K562 (cell line): ENCODE results near the gene LRRC9. TPM values are rescaled to one million over a fixed set of nuclear protein-coding genes. Genes with fewer than 3 reads are reported as not detected.

Source experiments
- ATAC-seq: fragments of 200-7000 bp; cut with Tn5 transposase; 3 replicates; pipeline ENCODE4 v1.9.1; 2020; ENCODE audit warnings: moderate library complexity
- BruUV-seq: library from RNA; stranded (reverse); fragments of 400-500 nt; replicated peaks from 2 replicates; lab custom pipeline; 2021; lab: Mats Ljungman, UMichigan
- CTCF ChIA-PET: fragments of 300-600 bp; formaldehyde crosslinking; extraction: SDS; loops from one replicate; lab custom pipeline; 2021; ENCODE audit warnings: low intra/inter-chr PET ratio; lab: Yijun Ruan, JAX
- POLR2A ChIA-PET: fragments of 300-600, 350-650 bp; sonication (Branson Sonifier 250); formaldehyde crosslinking; extraction: SDS; loops from one replicate; lab custom pipeline; 2021; ENCODE audit warnings: antibody characterized with exemption, inconsistent platforms; lab: Yijun Ruan, JAX
- DNase-seq, 4 experiments: peaks; one replicate each; pipeline versions ENCODE4 v3.0.0 to v3.0.0-alpha.2; 2011 to 2018; ENCODE audit warnings: low spot score in 3 of 4, mixed read lengths in 3 of 4; ENCODE audit errors: extremely low read depth in 1 of 4
- FAIRE-seq: peaks from 2 replicates; lab custom pipeline; 2011; peaks lifted over from hg19 to GRCh38; lab: Jason Lieb, UNC
- H2AFZ ChIP-seq: 2 replicates; pipeline ENCODE4 v1.6.0; 2011; ENCODE audit warnings: low read depth, low read length, control low read depth, inconsistent platforms
- H3K27ac ChIP-seq: fragments of 200-600 bp; 3 replicates; pipeline ENCODE4 v1.8.0; 2011; ENCODE audit warnings: low read depth, mild to moderate bottlenecking, control low read depth, inconsistent platforms, low read length, moderate library complexity, mixed read lengths; ENCODE audit errors: extremely low read depth
- H3K27me3 ChIP-seq, 2 experiments: fragments of 300-600 bp in 1 of 2; 2 replicates in 1 of 2; 3 replicates in 1 of 2; pipeline versions ENCODE4 v1.6.0 to v1.8.0; 2011; ENCODE audit warnings: inconsistent platforms in 2 of 2, low read length in 2 of 2, mild to moderate bottlenecking in 1 of 2, mixed read lengths in 1 of 2, moderate library complexity in 1 of 2; ENCODE audit not compliant: control insufficient read depth in 2 of 2, insufficient read depth in 2 of 2
- H3K36me3 ChIP-seq: fragments of 300-600 bp; 3 replicates; pipeline ENCODE4 v1.8.0; 2011; ENCODE audit warnings: mild to moderate bottlenecking, low read length, inconsistent platforms; ENCODE audit not compliant: control insufficient read depth, insufficient read depth
- H3K4me1 ChIP-seq, 2 experiments: fragments of 200-600 bp in 1 of 2; replicated peaks in 1 of 2; 2 replicates in 1 of 2; 3 replicates in 1 of 2; pipeline versions ENCODE4 v1.5.1 to v1.8.0; 2011; ENCODE audit warnings: inconsistent platforms in 2 of 2, low read length in 2 of 2, mild to moderate bottlenecking in 1 of 2, mixed read lengths in 1 of 2, moderate library complexity in 1 of 2; ENCODE audit not compliant: control insufficient read depth in 2 of 2, insufficient read depth in 2 of 2
- H3K4me2 ChIP-seq: 2 replicates; pipeline ENCODE4 v1.6.1; 2011; ENCODE audit warnings: low read length, control low read depth, inconsistent platforms, mixed read lengths; ENCODE audit not compliant: insufficient read depth
- H3K4me3 ChIP-seq: fragments of 200-600 bp; sonication (generic), shearing (Covaris generic); 2 replicates; pipeline ENCODE4 v1.5.1; 2016; ENCODE audit warnings: control low read depth, inconsistent platforms
- H3K79me2 ChIP-seq: fragments of 200-600 bp; 3 replicates; pipeline ENCODE4 v1.8.0; 2011; ENCODE audit warnings: low read length, inconsistent platforms; ENCODE audit not compliant: control insufficient read depth, insufficient read depth
- H3K9ac ChIP-seq, 2 experiments: 2 replicates each; pipeline versions ENCODE4 v1.6.0 to v1.6.1; 2011; ENCODE audit warnings: low read depth in 2 of 2, low read length in 2 of 2, control low read depth in 1 of 2, inconsistent platforms in 1 of 2, mild to moderate bottlenecking in 1 of 2, mixed read lengths in 1 of 2; ENCODE audit not compliant: insufficient read depth in 1 of 2
- H3K9me1 ChIP-seq: one replicate; pipeline ENCODE4 v1.6.0; 2011; ENCODE audit warnings: inconsistent platforms, mild to moderate bottlenecking, low read length, moderate library complexity; ENCODE audit not compliant: control insufficient read depth, insufficient read depth
- H3K9me3 ChIP-seq: replicated peaks from 2 replicates; pipeline ENCODE4 v1.5.1; 2011; ENCODE audit warnings: low read depth, low read length, inconsistent platforms; ENCODE audit not compliant: control insufficient read depth, insufficient read depth
- H4K20me1 ChIP-seq: replicated peaks from 2 replicates; pipeline ENCODE4 v1.6.1; 2011; ENCODE audit warnings: low read length, inconsistent platforms, mixed read lengths; ENCODE audit not compliant: control insufficient read depth, insufficient read depth
- BHLHE40 ChIP-seq: IDR thresholded peaks from 2 replicates; pipeline ENCODE4 v1.6.1; 2011; ENCODE audit warnings: low read length, improper control_type of control experiment
- ELF4 ChIP-seq: fragments of 450-650 bp; formaldehyde crosslinking; IDR thresholded peaks from 2 replicates; pipeline ENCODE4 v1.4.0; 2022; ENCODE audit warnings: missing genetic modification characterization
- ETV6 ChIP-seq, 3 experiments: fragments of 150-350 bp in 1 of 3; sonication (generic) in 1 of 3; formaldehyde crosslinking in 1 of 3; IDR thresholded peaks; 2 replicates each; pipeline versions ENCODE4 v1.6.1 to v1.8.0; 2014 to 2022; ENCODE audit warnings: borderline replicate concordance in 2 of 3, low read depth in 2 of 3, antibody characterized with exemption in 1 of 3, low read length in 1 of 3, mild to moderate bottlenecking in 1 of 3, missing genetic modification reagents in 1 of 3
- HSF4 ChIP-seq: fragments of 250-450 bp; sonication (Bioruptor Pico); IDR thresholded peaks from 2 replicates; pipeline ENCODE4 v2.1.2; 2022; ENCODE audit warnings: mild to moderate bottlenecking, moderate library complexity, borderline replicate concordance
- MAFF ChIP-seq: IDR thresholded peaks from 2 replicates; pipeline ENCODE4 v1.6.1; 2012; ENCODE audit warnings: low read length, improper control_type of control experiment
- PHB ChIP-seq: fragments of 250-450 bp; sonication (Bioruptor Pico); IDR thresholded peaks from 2 replicates; pipeline ENCODE4 v1.5.0; 2021
- SRF ChIP-seq, 2 experiments: fragments of 250-450, 450-650 bp in 1 of 2; sonication (Bioruptor Pico) in 1 of 2; sonication (generic) in 1 of 2; formaldehyde crosslinking; IDR thresholded peaks; 2 replicates each; pipeline versions ENCODE4 v1.5.0 to v1.5.1; 2020 to 2022; ENCODE audit warnings: mild to moderate bottlenecking in 1 of 2, missing genetic modification reagents in 1 of 2
- TBL1XR1 ChIP-seq, 2 experiments: IDR thresholded peaks; 2 replicates each; pipeline ENCODE4 v1.6.1; 2012; ENCODE audit warnings: improper control_type of control experiment in 2 of 2, low read length in 2 of 2, mild to moderate bottlenecking in 1 of 2
- ZBTB17 ChIP-seq: fragments of 450-650 bp; formaldehyde crosslinking; IDR thresholded peaks from 2 replicates; pipeline ENCODE4 v1.4.0; 2020; ENCODE audit warnings: mild to moderate bottlenecking
- ZC3H4 ChIP-seq: sonication (generic); formaldehyde crosslinking; IDR thresholded peaks from 2 replicates; pipeline ENCODE4 v1.9.0; 2021; ENCODE audit warnings: missing genetic modification reagents, borderline replicate concordance
- ZNF146 ChIP-seq: IDR thresholded peaks from one replicate; pipeline ENCODE4 v1.6.1; 2018; ENCODE audit warnings: missing compliant biosample characterization; ENCODE audit not compliant: unreplicated experiment
- WGBS: fragments of 100-300 bp; shearing (Covaris generic); methylation state at CpG from one replicate; pipeline ENCODE4 v1.1.6; 2016; ENCODE audit warnings: low coverage, mixed read lengths; ENCODE audit not compliant: insufficient coverage; ENCODE audit errors: missing lambda C conversion rate; 5-methylcytosine and 5-hydroxymethylcytosine counted together
- in situ Hi-C: fragments of 300-500 bp; cut with MboI; formaldehyde crosslinking; loops from 4 replicates; pipeline ENCODE4 v1.15.0; 2018; ENCODE audit warnings: inconsistent platforms, mixed read lengths
- intact Hi-C: fragments of 100-400 bp; cut with micrococcal nuclease; formaldehyde crosslinking; loops from 2 replicates; pipeline ENCODE4 v1.14.2; 2022
- polyA plus RNA-seq, 8 experiments: library from polyadenylated mRNA; depleted of rRNA in 4 of 8; stranded (reverse) in 5 of 8; unstranded in 3 of 8; fragments of >200 nt; fragmentation: Nextera tagmentation in 2 of 8; fragmentation: Illumina TruSeq in 1 of 8; extraction: Ambion mirVana in 2 of 8; extraction: Trizol in 1 of 8; gene quantifications; 2 replicates each; pipeline versions ENCODE4 v1.2.1 to v1.2.3, GENCODE V29; 2011 to 2014; ENCODE audit warnings: inconsistent platforms in 1 of 8, missing spikeins in 1 of 8
- total RNA-seq, 7 experiments: library from RNA; depleted of rRNA in 6 of 7; stranded (reverse); fragments of >200 nt in 6 of 7; fragmentation: Illumina TruSeq in 2 of 7; extraction: Trizol in 2 of 7; gene quantifications; 2 replicates each; pipeline versions ENCODE4 v1.2.1 to v1.2.3, GENCODE V29; 2011 to 2021; ENCODE audit warnings: low replicate concordance in 1 of 7
- TF ChIP-seq, protein P1 (sequence below), 2 experiments: fragments of 450-650 bp; IDR thresholded peaks; 2 replicates each; pipeline ENCODE4 v1.6.1; 2018; ENCODE audit warnings: mild to moderate bottlenecking in 2 of 2, low read depth in 1 of 2; ENCODE audit not compliant: partially characterized antibody in 2 of 2
- TF ChIP-seq, protein P2 (sequence below): fragments of 450-650 bp; IDR thresholded peaks from 2 replicates; pipeline ENCODE4 v1.6.1; 2014; ENCODE audit warnings: low read depth, mild to moderate bottlenecking, moderate library complexity, borderline replicate concordance
- TF ChIP-seq, protein P3 (sequence below): fragments of 450-650 bp; formaldehyde crosslinking; IDR thresholded peaks from 2 replicates; pipeline ENCODE4 v1.4.0; 2022; ENCODE audit warnings: missing genetic modification characterization

Gene LRRC9
- total and polyA plus RNA-seq, 9 of the 15 experiments (the other 6 are each of a cell fraction or from before 2014, with no cell fraction given): not detected

DNA sequence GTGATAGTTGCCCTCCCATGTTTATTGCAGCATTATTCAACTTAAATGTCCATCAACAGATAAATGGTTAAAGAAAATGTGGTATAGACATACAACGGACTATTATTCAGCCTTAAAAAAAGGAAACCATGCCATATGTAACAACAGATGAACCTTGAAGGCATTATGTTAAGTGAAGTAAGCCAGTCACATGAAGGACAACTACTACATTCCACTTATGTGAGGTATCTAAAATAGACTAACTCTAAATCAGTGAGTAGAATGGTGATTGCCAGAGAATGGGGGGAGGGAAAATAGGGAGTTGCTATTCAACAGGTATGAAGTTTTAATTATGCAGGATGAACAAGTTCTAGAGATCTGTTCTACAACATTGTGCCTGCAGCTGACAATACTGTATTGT, 181.8 kb downstream of the LRRC9 start:
- no peak overlapping the region for H3K4me3 ChIP-seq
- no peaks in the 10 kb centered on the region for H4K20me1 ChIP-seq
- FAIRE-seq (no peak), ATAC-seq (no peak), DNase-seq (no peak)
- BruUV-seq: no TSS peak
- H3K4me1 ChIP-seq: peaks cover 0 to 6% of the 10 kb centered on the region in 2 experiments; a peak in 2 of 5 replicates
- peaks cover 83% of the 10 kb centered on the region for H3K79me2 ChIP-seq
- CTCF ChIA-PET: no interaction called here
- POLR2A ChIA-PET: no interaction called here
- peaks cover 15% of the 10 kb centered on the region; the same call in 2 of the 3 replicates for H3K36me3 ChIP-seq
- 100% methylated on average over 1 of the region's 1 CpG for WGBS
- no peaks in the 10 kb centered on the region for H3K9me1 ChIP-seq
- no peak overlapping the region for H2AFZ ChIP-seq
- H3K4me2 ChIP-seq: no peak overlapping the region
- no peaks in the 10 kb centered on the region for H3K27me3 ChIP-seq
- no peak overlapping the region for H3K27ac ChIP-seq
- TF ChIP-seq BHLHE40 (no peak), TBL1XR1 (IDR thresholded peaks at IDR 0.05; ENCODE audit: low read length in 2 of 2) (no peak), ZNF146 (CRISPR knock-in tag) (no peak), MAFF (no peak), SRF (CRISPR knock-in tag; IDR thresholded peaks at IDR 0.05) (no peak), ZC3H4 (CRISPR knock-in tag) (no peak), PHB (CRISPR knock-in tag) (no peak), HSF4 (no peak), ELF4 (CRISPR knock-in tag) (no peak), ETV6 (IDR thresholded peaks at IDR 0.05; ENCODE audit: borderline replicate concordance in 1 of 2, low read depth in 2 of 2, low read length in 1 of 2) (no peak), ETV6 (CRISPR knock-in tag; IDR thresholded peaks at IDR 0.05; ENCODE audit: borderline replicate concordance) (no peak), ZBTB17 (CRISPR knock-in tag) (no peak)
- TF ChIP-seq, protein P1, sequence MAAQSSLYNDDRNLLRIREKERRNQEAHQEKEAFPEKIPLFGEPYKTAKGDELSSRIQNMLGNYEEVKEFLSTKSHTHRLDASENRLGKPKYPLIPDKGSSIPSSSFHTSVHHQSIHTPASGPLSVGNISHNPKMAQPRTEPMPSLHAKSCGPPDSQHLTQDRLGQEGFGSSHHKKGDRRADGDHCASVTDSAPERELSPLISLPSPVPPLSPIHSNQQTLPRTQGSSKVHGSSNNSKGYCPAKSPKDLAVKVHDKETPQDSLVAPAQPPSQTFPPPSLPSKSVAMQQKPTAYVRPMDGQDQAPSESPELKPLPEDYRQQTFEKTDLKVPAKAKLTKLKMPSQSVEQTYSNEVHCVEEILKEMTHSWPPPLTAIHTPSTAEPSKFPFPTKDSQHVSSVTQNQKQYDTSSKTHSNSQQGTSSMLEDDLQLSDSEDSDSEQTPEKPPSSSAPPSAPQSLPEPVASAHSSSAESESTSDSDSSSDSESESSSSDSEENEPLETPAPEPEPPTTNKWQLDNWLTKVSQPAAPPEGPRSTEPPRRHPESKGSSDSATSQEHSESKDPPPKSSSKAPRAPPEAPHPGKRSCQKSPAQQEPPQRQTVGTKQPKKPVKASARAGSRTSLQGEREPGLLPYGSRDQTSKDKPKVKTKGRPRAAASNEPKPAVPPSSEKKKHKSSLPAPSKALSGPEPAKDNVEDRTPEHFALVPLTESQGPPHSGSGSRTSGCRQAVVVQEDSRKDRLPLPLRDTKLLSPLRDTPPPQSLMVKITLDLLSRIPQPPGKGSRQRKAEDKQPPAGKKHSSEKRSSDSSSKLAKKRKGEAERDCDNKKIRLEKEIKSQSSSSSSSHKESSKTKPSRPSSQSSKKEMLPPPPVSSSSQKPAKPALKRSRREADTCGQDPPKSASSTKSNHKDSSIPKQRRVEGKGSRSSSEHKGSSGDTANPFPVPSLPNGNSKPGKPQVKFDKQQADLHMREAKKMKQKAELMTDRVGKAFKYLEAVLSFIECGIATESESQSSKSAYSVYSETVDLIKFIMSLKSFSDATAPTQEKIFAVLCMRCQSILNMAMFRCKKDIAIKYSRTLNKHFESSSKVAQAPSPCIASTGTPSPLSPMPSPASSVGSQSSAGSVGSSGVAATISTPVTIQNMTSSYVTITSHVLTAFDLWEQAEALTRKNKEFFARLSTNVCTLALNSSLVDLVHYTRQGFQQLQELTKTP (IDR thresholded peaks at IDR 0.05; ENCODE audit: low read depth in 1 of 2, partially characterized antibody in 2 of 2): no peak
- TF ChIP-seq, protein P2, sequence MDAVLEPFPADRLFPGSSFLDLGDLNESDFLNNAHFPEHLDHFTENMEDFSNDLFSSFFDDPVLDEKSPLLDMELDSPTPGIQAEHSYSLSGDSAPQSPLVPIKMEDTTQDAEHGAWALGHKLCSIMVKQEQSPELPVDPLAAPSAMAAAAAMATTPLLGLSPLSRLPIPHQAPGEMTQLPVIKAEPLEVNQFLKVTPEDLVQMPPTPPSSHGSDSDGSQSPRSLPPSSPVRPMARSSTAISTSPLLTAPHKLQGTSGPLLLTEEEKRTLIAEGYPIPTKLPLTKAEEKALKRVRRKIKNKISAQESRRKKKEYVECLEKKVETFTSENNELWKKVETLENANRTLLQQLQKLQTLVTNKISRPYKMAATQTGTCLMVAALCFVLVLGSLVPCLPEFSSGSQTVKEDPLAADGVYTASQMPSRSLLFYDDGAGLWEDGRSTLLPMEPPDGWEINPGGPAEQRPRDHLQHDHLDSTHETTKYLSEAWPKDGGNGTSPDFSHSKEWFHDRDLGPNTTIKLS: no peak
- TF ChIP-seq, protein P3, sequence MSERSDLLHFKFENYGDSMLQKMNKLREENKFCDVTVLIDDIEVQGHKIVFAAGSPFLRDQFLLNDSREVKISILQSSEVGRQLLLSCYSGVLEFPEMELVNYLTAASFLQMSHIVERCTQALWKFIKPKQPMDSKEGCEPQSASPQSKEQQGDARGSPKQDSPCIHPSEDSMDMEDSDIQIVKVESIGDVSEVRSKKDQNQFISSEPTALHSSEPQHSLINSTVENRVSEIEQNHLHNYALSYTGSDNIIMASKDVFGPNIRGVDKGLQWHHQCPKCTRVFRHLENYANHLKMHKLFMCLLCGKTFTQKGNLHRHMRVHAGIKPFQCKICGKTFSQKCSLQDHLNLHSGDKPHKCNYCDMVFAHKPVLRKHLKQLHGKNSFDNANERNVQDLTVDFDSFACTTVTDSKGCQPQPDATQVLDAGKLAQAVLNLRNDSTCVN (CRISPR knock-in tag): no peak
- no peak overlapping the region for H3K9ac ChIP-seq
- intact Hi-C loops: no loop called here
- H3K9me3 ChIP-seq: no peaks in the 10 kb centered on the region
- in situ Hi-C loops: no loop called here
